Measurements from ENCODE around the gene NID2.

Gene NID2

GRCh38 chr14:52073251-52073650 is 4.4 kb upstream of the NID2 start:
- no peak for ATAC-seq
- TF ChIP-seq ZNF70 (CRISPR knock-in tag; IDR thresholded peaks at IDR 0.05) (no peak), ARNTL (CRISPR knock-in tag; IDR thresholded peaks at IDR 0.05; ENCODE audit: borderline replicate concordance, low read depth) (no peak), POU6F1 (CRISPR knock-in tag; IDR thresholded peaks at IDR 0.05; ENCODE audit: borderline replicate concordance, low read depth) (no peak), PATZ1 (CRISPR knock-in tag; IDR thresholded peaks at IDR 0.05; ENCODE audit: borderline replicate concordance) (no peak), ESRRG (CRISPR knock-in tag; IDR thresholded peaks at IDR 0.05) (no peak), CREB5 (CRISPR knock-in tag; IDR thresholded peaks at IDR 0.05; ENCODE audit: low read depth) (no peak), BACH2 (CRISPR knock-in tag; IDR thresholded peaks at IDR 0.05; ENCODE audit: borderline replicate concordance) (no peak), ISL1 (CRISPR knock-in tag; IDR thresholded peaks at IDR 0.05) (no peak), OSR1 (CRISPR knock-in tag; IDR thresholded peaks at IDR 0.05) (no peak), GLIS3 (CRISPR knock-in tag; IDR thresholded peaks at IDR 0.05) (no peak), PPARA (CRISPR knock-in tag; IDR thresholded peaks at IDR 0.05; ENCODE audit: borderline replicate concordance) (no peak), CSRNP3 (CRISPR knock-in tag; IDR thresholded peaks at IDR 0.05) (no peak), ZNF8 (CRISPR knock-in tag; IDR thresholded peaks at IDR 0.05) (no peak), CSDC2 (CRISPR knock-in tag; IDR thresholded peaks at IDR 0.05) (no peak), RARB (CRISPR knock-in tag; IDR thresholded peaks at IDR 0.05) (no peak)

- ATAC-seq, result no peak
- TF ChIP-seq SNAI2 (CRISPR knock-in tag; IDR thresholded peaks at IDR 0.05) (no peak), ARNTL (CRISPR knock-in tag; IDR thresholded peaks at IDR 0.05; ENCODE audit: borderline replicate concordance, low read depth) (no peak), ZNF70 (CRISPR knock-in tag; IDR thresholded peaks at IDR 0.05) (no peak), PPARA (CRISPR knock-in tag; IDR thresholded peaks at IDR 0.05; ENCODE audit: borderline replicate concordance) (no peak), CREB5 (CRISPR knock-in tag; IDR thresholded peaks at IDR 0.05; ENCODE audit: low read depth) (no peak), CSDC2 (CRISPR knock-in tag; IDR thresholded peaks at IDR 0.05) (no peak), ZNF8 (CRISPR knock-in tag; IDR thresholded peaks at IDR 0.05) (no peak), TOX (CRISPR knock-in tag; IDR thresholded peaks at IDR 0.05; ENCODE audit: borderline replicate concordance) (no peak), ESRRG (CRISPR knock-in tag; IDR thresholded peaks at IDR 0.05) (no peak)
Measured at GRCh38 chr14:52072266-52072780, 3.5 kb upstream of the NID2 start.

GRCh38 chr14:52071675-52072074 is 2.8 kb upstream of the NID2 start:
- ATAC-seq, result no peak
- no peak for TF ChIP-seq ESRRG (CRISPR knock-in tag; IDR thresholded peaks at IDR 0.05)
- no peak for TF ChIP-seq PATZ1 (CRISPR knock-in tag; IDR thresholded peaks at IDR 0.05; ENCODE audit: borderline replicate concordance)
- TF ChIP-seq ZFP3 (CRISPR knock-in tag; IDR thresholded peaks at IDR 0.05), result no peak
- no peak for TF ChIP-seq ISL1 (CRISPR knock-in tag; IDR thresholded peaks at IDR 0.05)
- no peak for TF ChIP-seq ZNF70 (CRISPR knock-in tag; IDR thresholded peaks at IDR 0.05)
- TF ChIP-seq SNAI2 (CRISPR knock-in tag; IDR thresholded peaks at IDR 0.05), result no peak
- TF ChIP-seq ZC3H10 (CRISPR knock-in tag; IDR thresholded peaks at IDR 0.05), result no peak
- no peak for TF ChIP-seq ZNF565 (CRISPR knock-in tag; conservative IDR thresholded peaks at IDR 0.05; ENCODE audit: low read depth)
- TF ChIP-seq RARB (CRISPR knock-in tag; IDR thresholded peaks at IDR 0.05), result no peak
- no peak for TF ChIP-seq TCF4 (CRISPR knock-in tag; IDR thresholded peaks at IDR 0.05; ENCODE audit: borderline replicate concordance)
- no peak for TF ChIP-seq TSHZ2 (CRISPR knock-in tag; IDR thresholded peaks at IDR 0.05)
- no peak for TF ChIP-seq BACH2 (CRISPR knock-in tag; IDR thresholded peaks at IDR 0.05; ENCODE audit: borderline replicate concordance)
- no peak for TF ChIP-seq ARNTL (CRISPR knock-in tag; IDR thresholded peaks at IDR 0.05; ENCODE audit: borderline replicate concordance, low read depth)
- TF ChIP-seq CREB5 (CRISPR knock-in tag; IDR thresholded peaks at IDR 0.05; ENCODE audit: low read depth), result no peak
- no peak for TF ChIP-seq GLIS3 (CRISPR knock-in tag; IDR thresholded peaks at IDR 0.05)
- no peak for TF ChIP-seq ZFP30 (CRISPR knock-in tag; IDR thresholded peaks at IDR 0.05)
- TF ChIP-seq ZNF8 (CRISPR knock-in tag; IDR thresholded peaks at IDR 0.05), result no peak
